Stimulated activated naive CD4-positive, alpha-beta T cell (primary cell): ENCODE data around the gene OLFM3.

Experiments used
- DNase-seq, 6 experiments: peaks; one replicate each; lab custom pipeline; 2025; lab: John Stamatoyannopoulos, UW

The OLFM3 gene

GRCh38 chr1:101943237-101943636 is 53.5 kb downstream of the OLFM3 start:
- DNase-seq, result no peak

- no peak for DNase-seq
These were observed 54.1 kb downstream of the OLFM3 start for GRCh38 chr1:101942516-101943193.

- DNase-seq, result no peak
These were observed 58.0 kb downstream of the OLFM3 start for GRCh38 chr1:101938681-101939080.

DNA sequence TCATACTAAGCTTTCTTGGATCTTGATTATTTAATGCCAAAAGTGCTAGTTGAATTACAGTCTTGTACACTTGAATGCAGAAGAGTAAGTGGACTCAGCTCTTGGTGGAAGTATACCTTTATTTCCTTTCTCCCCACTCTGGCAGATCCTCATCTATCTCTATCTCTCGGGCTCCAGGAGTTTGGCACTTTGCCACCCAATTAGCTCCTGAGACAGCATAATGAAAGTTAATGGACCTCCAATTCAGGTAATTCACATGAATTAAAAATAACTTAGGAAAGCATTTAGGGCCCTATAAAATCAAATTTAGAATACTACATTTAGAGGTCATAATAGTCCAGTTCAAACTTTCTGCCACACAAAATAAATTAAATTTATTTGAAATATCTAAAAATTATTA is 67.4 kb downstream of the OLFM3 start:
- DNase-seq, result no peak

GRCh38 chr1:101928829-101929228 is 67.9 kb downstream of the OLFM3 start:
- DNase-seq, result no peak

DNA sequence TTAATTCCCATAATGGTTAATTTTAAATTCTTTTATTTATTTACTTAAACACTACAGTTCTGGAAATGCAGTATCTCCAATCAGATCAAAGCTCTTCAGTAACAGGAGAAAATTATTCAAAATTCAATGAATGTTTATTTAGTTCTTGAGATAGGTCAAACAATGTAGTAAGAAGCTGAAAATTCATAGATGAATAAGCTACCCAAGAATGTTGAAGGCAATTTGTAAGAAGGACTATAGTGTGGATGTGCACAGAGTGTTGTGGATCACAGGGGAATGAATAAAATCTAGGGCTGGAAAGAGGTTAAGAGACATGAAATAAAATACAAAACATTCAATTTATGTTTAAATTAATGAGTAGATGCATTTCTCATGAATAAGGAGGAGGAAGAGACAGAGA is 72.0 kb downstream of the OLFM3 start:
- DNase-seq, result no peak

GRCh38 chr1:101920577-101920976 is 76.1 kb downstream of the OLFM3 start:
- DNase-seq, result no peak

GRCh38 chr1:101918277-101918676 is 78.4 kb downstream of the OLFM3 start:
- DNase-seq, result no peak

- DNase-seq, result no peak
These were observed 81.1 kb downstream of the OLFM3 start for GRCh38 chr1:101915597-101915996.

GRCh38 chr1:101914473-101915242 is 82.1 kb downstream of the OLFM3 start:
- no peak for DNase-seq

- no peak for DNase-seq
These were observed 84.8 kb downstream of the OLFM3 start for GRCh38 chr1:101911894-101912293.

GRCh38 chr1:101908980-101909379 is 87.7 kb downstream of the OLFM3 start:
- DNase-seq, result no peak

DNA sequence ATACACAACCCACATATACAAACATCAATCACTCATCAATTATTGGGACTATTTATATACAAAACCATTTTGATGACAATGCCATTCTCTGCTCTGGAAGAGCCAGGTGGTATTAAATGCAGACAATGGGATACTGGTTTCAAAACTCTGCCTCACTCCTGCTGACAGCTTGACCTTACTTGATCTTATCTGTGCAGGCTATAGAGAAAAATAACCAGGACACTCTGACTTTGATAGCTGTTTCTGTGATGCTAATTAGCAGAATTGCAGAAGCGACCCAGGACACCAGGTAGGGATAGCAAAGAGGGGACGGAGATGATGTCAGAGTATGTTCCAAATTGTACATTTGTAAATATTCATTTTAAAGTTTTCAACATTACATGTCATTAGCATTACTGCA is 89.5 kb downstream of the OLFM3 start:
- DNase-seq, result no peak

- no peak for DNase-seq
These were observed 91.4 kb downstream of the OLFM3 start for GRCh38 chr1:101905283-101905835.

DNA sequence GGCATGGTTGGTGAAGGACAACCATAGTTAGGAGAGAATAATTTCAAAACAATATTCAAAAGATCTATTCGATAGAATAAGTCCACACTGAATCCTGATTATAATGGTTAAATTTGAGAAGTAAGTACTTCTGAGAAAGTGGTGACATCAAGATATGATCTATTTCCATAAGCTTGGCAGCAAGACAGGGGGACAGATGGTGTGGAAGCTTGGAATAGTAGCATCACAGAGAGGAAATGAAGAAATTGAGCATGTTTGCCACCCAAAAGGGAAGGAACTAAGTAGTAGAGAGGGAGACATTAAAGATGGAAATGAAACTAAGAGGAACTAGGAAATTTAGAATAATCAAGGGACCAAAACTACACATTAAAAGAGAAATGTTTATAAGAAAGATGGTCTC is 94.5 kb downstream of the OLFM3 start:
- no peak for DNase-seq

- no peak for DNase-seq
These were observed 98.6 kb downstream of the OLFM3 start for GRCh38 chr1:101898137-101898536.

GRCh38 chr1:101884621-101885020 is 112.1 kb downstream of the OLFM3 start:
- no peak for DNase-seq

DNA sequence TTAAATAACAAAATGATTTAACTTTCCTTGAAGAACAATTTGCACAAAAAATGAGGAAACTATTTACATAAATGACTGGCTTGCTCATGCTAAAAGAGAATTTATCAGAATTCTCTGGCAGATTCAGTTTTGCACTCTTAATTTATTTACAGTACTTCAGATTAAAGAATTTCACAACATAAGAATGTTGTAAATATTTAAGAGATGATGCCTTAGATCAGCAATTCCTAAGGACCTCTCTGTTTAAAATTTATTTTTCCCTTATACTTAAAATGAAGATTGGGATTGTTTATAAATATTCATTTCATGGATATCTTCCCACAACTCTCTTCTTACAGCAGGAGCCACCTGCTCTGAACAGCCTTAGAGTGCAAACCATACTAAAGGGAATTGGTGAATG is 120.8 kb downstream of the OLFM3 start:
- no peak for DNase-seq

- DNase-seq, result no peak
These were observed 123.1 kb downstream of the OLFM3 start for GRCh38 chr1:101873672-101874071.

DNA sequence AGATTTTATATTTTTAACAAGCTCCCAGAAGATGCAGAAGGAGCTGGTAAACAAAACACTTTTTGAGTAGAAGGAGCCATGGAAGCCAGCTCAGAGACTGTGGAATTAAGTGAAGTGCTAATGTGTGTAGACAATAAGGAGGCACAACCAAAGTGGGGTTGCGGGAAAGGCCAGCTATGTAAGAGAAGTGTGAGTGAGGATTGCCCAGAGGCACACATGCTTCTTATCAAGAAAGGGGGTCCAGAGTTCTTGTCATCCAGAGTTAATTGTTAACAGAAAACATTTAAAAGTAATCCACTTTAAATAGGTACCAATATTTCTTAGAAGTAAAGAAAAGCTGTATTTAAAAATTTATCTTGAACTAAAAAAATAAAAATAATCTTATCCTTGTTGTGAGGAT is 136.8 kb downstream of the OLFM3 start:
- no peak for DNase-seq

- DNase-seq, result no peak
These were observed 142.5 kb downstream of the OLFM3 start for GRCh38 chr1:101854271-101854670.

DNA sequence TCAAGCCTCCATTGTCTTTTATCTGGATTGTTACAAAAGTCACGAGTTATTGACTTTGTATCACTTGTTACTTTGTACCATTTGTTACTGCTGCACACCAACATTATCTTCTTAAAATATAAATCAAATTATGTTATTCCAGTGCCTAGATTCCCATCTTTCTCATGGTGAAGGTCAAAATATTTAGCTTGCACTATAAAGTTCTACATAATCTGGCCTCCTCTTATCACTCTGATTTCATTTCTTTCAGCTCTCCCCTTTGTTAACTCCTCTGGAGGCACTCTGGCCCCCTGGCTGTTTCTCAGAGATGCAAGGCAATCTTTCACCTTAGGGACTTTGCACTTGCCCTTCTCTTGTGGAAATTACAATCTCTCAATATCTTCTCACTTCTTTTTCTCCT is 143.8 kb downstream of the OLFM3 start:
- no peak for DNase-seq

- DNase-seq, result no peak
These were observed 147.4 kb downstream of the OLFM3 start for GRCh38 chr1:101849356-101849755.
